ENCODE results near the gene UCN2. TPM values are rescaled to one million over a fixed set of nuclear protein-coding genes. Genes with fewer than 3 reads are reported as not detected.

Gene UCN2
- polyA plus RNA-seq, 3 donors, result 0.61 TPM; not detected in 2

DNA sequence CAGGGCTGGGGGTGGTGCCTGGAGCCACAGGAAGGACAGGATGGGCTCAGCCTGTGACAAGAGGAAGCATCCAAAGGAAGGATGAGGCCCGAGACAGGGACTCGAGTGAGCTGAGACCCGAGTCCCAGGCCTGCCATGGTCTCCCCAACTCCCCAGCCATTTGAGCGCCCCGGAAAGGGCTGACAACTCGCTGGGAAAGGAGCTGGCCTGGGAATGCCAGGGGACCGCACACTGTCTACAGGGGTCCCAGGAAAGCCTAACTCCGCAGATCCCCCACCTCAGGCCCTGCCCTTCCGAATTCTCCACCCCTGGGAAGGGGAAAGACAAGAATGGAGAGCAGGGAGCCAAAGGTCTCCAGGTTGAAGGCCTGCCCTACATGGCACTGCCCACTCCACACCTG, 38.6 kb downstream of the UCN2 start:
- H3K36me3 Mint-ChIP-seq, result peaks cover 29 to 63% of the 10 kb centered on the region in 2 donors
- peaks cover 0 to 5% (median 0%) of the 10 kb centered on the region in 3 donors for H3K27me3 Mint-ChIP-seq (ENCODE audit: low read depth in 3 of 3)
- TF ChIP-seq, protein P1, sequence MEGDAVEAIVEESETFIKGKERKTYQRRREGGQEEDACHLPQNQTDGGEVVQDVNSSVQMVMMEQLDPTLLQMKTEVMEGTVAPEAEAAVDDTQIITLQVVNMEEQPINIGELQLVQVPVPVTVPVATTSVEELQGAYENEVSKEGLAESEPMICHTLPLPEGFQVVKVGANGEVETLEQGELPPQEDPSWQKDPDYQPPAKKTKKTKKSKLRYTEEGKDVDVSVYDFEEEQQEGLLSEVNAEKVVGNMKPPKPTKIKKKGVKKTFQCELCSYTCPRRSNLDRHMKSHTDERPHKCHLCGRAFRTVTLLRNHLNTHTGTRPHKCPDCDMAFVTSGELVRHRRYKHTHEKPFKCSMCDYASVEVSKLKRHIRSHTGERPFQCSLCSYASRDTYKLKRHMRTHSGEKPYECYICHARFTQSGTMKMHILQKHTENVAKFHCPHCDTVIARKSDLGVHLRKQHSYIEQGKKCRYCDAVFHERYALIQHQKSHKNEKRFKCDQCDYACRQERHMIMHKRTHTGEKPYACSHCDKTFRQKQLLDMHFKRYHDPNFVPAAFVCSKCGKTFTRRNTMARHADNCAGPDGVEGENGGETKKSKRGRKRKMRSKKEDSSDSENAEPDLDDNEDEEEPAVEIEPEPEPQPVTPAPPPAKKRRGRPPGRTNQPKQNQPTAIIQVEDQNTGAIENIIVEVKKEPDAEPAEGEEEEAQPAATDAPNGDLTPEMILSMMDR (IDR thresholded peaks at IDR 0.05), result no peak
- intact Hi-C loops (cut with micrococcal nuclease), result no loop called here
- H3K4me1 Mint-ChIP-seq, result peaks cover 61% of the 10 kb centered on the region
- Histone ChIP-seq H3K36me3 (replicated peaks in 1 of 2; ENCODE audit: control insufficient read depth in 1 of 2, insufficient read depth in 2 of 2, low read length in 2 of 2) (peaks cover 33 to 42% of the 10 kb centered on the region in 2 donors), H3K4me3 (replicated peaks in 1 of 3; ENCODE audit: low read depth in 2 of 3, low read length in 3 of 3) (no peak overlapping the region), H2AFZ (ENCODE audit: insufficient read depth, low read depth, low read length, poor library complexity, severe bottlenecking) (no peak overlapping the region), H3K79me2 (ENCODE audit: insufficient read depth, low read length) (peaks cover 5% of the 10 kb centered on the region), H3K9ac (ENCODE audit: insufficient read depth, low read length, poor library complexity, severe bottlenecking) (peak overlapping the region; percentile 11), H3K27ac (ENCODE audit: low read depth in 1 of 2, low read length in 2 of 2) (peak overlapping the region; percentile 6 to 55), H3K4me2 (replicated peaks; ENCODE audit: extremely low read depth, low read length, poor library complexity, severe bottlenecking) (peak overlapping the region; percentile 24), H3K27me3 (ENCODE audit: control insufficient read depth in 2 of 2, insufficient read depth in 2 of 2, low read length in 2 of 2) (no peaks in the 10 kb centered on the region), H3K4me1 (ENCODE audit: control insufficient read depth in 1 of 2, insufficient read depth in 2 of 2, low read length in 2 of 2) (peaks cover 58 to 72% of the 10 kb centered on the region in 2 donors), H3K9me3 (replicated peaks in 1 of 2; ENCODE audit: control insufficient read depth in 1 of 2, insufficient read depth in 1 of 2, low read length in 2 of 2) (no peaks in the 10 kb centered on the region), H4K20me1 (ENCODE audit: insufficient read depth, low read length) (no peaks in the 10 kb centered on the region)
- peak overlapping the region in 6 of 7 donors; percentile 23 to 80 (median 68) for H3K27ac Mint-ChIP-seq
- no peaks in the 10 kb centered on the region for H3K9me3 Mint-ChIP-seq
- H3K4me3 Mint-ChIP-seq, result no peak overlapping the region
- DNase-seq, result no peak
- 51% methylated on average over 5 of the region's 9 CpGs for WGBS (ENCODE audit: insufficient coverage)

DNA sequence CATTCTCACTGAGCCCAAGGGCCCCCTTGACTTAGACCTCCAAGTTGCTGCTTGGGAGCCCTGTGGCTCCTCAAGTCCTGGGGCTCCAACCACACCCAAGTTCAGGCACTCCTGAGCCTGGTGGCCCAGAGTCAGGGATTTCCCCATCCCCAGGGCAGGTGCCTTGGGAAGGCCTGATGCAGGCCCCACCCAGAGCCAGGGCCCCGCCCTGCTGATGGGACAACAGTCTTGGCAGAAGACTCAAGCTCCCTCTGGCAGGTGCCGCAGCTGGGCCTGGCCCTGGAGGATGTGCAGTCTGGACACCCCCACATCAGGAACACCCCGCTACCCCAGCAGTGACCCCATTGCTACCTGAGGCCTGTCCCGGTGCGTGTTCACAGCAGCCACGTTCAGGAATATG, 41.9 kb downstream of the UCN2 start:
- no peak overlapping the region for H3K27ac Mint-ChIP-seq
- H4K20me1 ChIP-seq (ENCODE audit: insufficient read depth, low read length), result no peaks in the 10 kb centered on the region

More for the DNA sequence above, 41.9 kb downstream of the UCN2 start:
- H3K36me3 Mint-ChIP-seq, result peaks cover 41 to 78% of the 10 kb centered on the region in 2 donors
- H3K79me2 ChIP-seq (ENCODE audit: insufficient read depth, low read length), result no peaks in the 10 kb centered on the region
- intact Hi-C loops (cut with micrococcal nuclease), result no loop called here
- TF ChIP-seq, protein P1 (IDR thresholded peaks at IDR 0.05), result no peak
- peaks cover 0 to 5% (median 0%) of the 10 kb centered on the region in 3 donors for H3K27me3 Mint-ChIP-seq (ENCODE audit: low read depth in 3 of 3)
- H2AFZ ChIP-seq (ENCODE audit: insufficient read depth, low read depth, low read length, poor library complexity, severe bottlenecking), result no peak overlapping the region
- no peaks in the 10 kb centered on the region for H3K9me3 Mint-ChIP-seq
- no peak for DNase-seq
- no peak overlapping the region for H3K27ac ChIP-seq (ENCODE audit: low read depth in 1 of 2, low read length in 2 of 2)
- H3K4me1 Mint-ChIP-seq, result peaks cover 42% of the 10 kb centered on the region
- H3K4me3 ChIP-seq (replicated peaks in 1 of 3; ENCODE audit: low read depth in 2 of 3, low read length in 3 of 3), result no peak overlapping the region
- no peak overlapping the region for H3K4me2 ChIP-seq (replicated peaks; ENCODE audit: extremely low read depth, low read length, poor library complexity, severe bottlenecking)
- H3K36me3 ChIP-seq (replicated peaks in 1 of 2; ENCODE audit: control insufficient read depth in 1 of 2, insufficient read depth in 2 of 2, low read length in 2 of 2), result peaks cover 54 to 69% of the 10 kb centered on the region in 2 donors
- no peaks in the 10 kb centered on the region for H3K9me3 ChIP-seq (replicated peaks in 1 of 2; ENCODE audit: control insufficient read depth in 1 of 2, insufficient read depth in 1 of 2, low read length in 2 of 2)
- peaks cover 31 to 54% of the 10 kb centered on the region in 2 donors for H3K4me1 ChIP-seq (ENCODE audit: control insufficient read depth in 1 of 2, insufficient read depth in 2 of 2, low read length in 2 of 2)
- H3K27me3 ChIP-seq (ENCODE audit: control insufficient read depth in 2 of 2, insufficient read depth in 2 of 2, low read length in 2 of 2), result no peaks in the 10 kb centered on the region
- H3K4me3 Mint-ChIP-seq, result no peak overlapping the region
- WGBS (ENCODE audit: insufficient coverage), result 92% methylated on average over 6 of the region's 6 CpGs
- no peak overlapping the region for H3K9ac ChIP-seq (ENCODE audit: insufficient read depth, low read length, poor library complexity, severe bottlenecking)

Measured in CD14-positive monocyte (primary cell).